WERI-Rb-1 (cell line): Measurements from ENCODE around the gene CNN1.
A peak's percentile ranks its signal among the peaks of the same experiment; 100 is the strongest.

Experiments
- DNase-seq: peaks from one replicate; pipeline ENCODE4 v3.0.0-alpha.2; 2020
- H3K27ac ChIP-seq: fragments of 250-450 bp; sonication (Bioruptor Pico); 2 replicates; pipeline ENCODE4 v1.5.1; 2020; ENCODE audit warnings: mild to moderate bottlenecking, moderate library complexity
- H3K27me3 ChIP-seq: fragments of 250-450 bp; sonication (Bioruptor Pico); 2 replicates; pipeline ENCODE4 v1.5.1; 2021; ENCODE audit warnings: mild to moderate bottlenecking, low read depth, moderate library complexity; ENCODE audit not compliant: insufficient read depth, severe bottlenecking
- H3K36me3 ChIP-seq: fragments of 250-450 bp; sonication (Bioruptor Pico); 2 replicates; pipeline ENCODE4 v1.5.1; 2020; ENCODE audit warnings: mild to moderate bottlenecking, moderate library complexity
- H3K4me3 ChIP-seq: 2 replicates; pipeline ENCODE4 v1.5.1; 2011; ENCODE audit warnings: low read depth, mild to moderate bottlenecking, control low read depth, low read length
- H3K9me3 ChIP-seq: fragments of 250-450 bp; sonication (Bioruptor Pico); 2 replicates; pipeline ENCODE4 v1.5.1; 2021; ENCODE audit warnings: mild to moderate bottlenecking, moderate library complexity; ENCODE audit not compliant: severe bottlenecking
- CTCF ChIP-seq: IDR thresholded peaks from 2 replicates; pipeline ENCODE4 v1.5.1; 2011; ENCODE audit warnings: low read depth, mild to moderate bottlenecking, control low read depth, inconsistent platforms, low read length

CNN1 gene

GRCh38 chr19:11549386-11549953 lies 10.8 kb downstream of the CNN1 start:
- no peak for DNase-seq
- Histone ChIP-seq H3K27me3 (no peaks in the 10 kb centered on the region), H3K27ac (no peak overlapping the region), H3K9me3 (no peaks in the 10 kb centered on the region), H3K4me3 (no peak overlapping the region), H3K36me3 (peaks cover 23% of the 10 kb centered on the region)
- no peak for TF ChIP-seq CTCF

DNA sequence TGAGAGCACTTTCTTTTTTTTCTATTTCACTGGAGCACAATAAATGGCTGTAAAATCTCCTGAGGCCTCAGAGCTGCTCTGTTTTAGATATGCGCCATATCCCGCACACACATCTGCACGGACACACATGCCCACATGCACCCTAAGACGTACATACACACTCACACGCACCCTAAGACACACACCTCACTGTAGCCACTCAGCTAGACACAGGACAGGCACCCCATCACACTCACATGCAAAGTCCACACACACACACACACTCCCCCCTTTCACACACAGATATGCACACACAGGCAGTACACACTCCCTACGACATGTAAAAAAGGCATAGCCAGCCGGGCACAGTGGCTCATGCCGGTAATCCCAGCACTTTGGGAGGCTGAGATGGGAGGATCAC lies 11.6 kb downstream of the CNN1 start:
- no peaks in the 10 kb centered on the region for H3K9me3 ChIP-seq
- TF ChIP-seq CTCF = no peak
- H3K27me3 ChIP-seq = no peaks in the 10 kb centered on the region
- H3K27ac ChIP-seq = no peak overlapping the region
- H3K36me3 ChIP-seq = peaks cover 26% of the 10 kb centered on the region
- DNase-seq = no peak
- H3K4me3 ChIP-seq = no peak overlapping the region

- H3K4me3 ChIP-seq = no peak overlapping the region
- DNase-seq = peak; percentile 38
- H3K27ac ChIP-seq = no peak overlapping the region
- H3K27me3 ChIP-seq = no peaks in the 10 kb centered on the region
- TF ChIP-seq CTCF = peak; percentile 84
- no peaks in the 10 kb centered on the region for H3K9me3 ChIP-seq
- peaks cover 36% of the 10 kb centered on the region for H3K36me3 ChIP-seq
These were observed 13.1 kb downstream of the CNN1 start for GRCh38 chr19:11551603-11552235.

DNA sequence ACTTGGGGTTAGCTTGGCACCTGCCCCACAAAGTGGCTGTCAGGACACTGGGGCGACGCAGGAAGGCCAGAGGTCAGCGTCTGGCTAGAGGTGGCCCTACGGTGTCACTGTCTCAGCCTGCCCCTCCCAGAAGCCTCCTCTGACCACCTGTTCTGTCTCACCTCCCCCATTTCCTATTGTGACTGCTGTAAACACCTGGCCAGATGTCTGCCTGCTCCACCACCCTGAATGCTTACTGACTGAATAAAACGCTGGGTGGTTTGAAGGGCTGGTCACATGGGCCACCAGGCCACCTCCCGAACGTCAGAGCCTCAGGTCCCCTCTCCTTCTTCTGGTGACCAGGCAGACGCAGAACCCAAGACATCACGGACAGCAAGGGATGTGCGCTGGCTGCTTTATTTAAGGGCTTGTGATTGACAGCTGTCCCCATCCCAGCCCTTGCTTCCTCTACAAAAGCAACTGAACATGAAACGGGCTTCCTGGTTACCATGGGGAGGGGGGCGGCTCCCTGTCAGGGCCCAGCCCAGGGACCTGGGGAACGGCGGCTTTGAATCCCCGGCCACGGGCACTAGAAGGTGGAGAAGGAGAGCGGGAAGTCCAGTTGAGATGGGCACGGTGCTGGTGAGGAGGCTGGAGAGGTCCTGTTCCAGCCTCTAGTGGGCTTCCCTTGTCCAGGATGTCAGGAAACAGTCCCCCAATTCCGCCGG lies 14.2 kb downstream of the CNN1 start:
- Histone ChIP-seq H3K27ac (no peak overlapping the region), H3K27me3 (no peaks in the 10 kb centered on the region), H3K9me3 (no peaks in the 10 kb centered on the region), H3K36me3 (peaks cover 39% of the 10 kb centered on the region), H3K4me3 (no peak overlapping the region)
- DNase-seq = no peak
- TF ChIP-seq CTCF = no peak

DNA sequence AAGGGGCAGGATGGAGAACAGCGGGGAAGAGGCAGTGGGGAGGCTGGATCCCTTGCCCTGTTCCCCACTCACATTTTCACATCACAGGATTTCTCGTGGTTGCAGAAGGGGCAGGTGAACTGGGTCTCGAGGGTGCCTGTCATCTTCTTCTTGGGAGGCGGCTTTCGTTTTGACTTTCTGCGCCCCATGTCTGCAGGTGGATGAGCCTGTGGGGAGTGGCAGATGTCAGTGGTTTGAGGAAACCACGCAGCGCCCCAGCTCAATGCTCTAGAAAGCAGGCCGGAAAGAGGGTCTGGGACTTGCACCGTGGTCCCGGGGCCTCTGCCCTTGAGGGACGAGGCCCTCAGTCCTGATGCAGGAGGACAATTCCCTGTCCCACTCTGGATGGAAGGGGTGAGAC lies 15.5 kb downstream of the CNN1 start:
- Histone ChIP-seq H3K27ac (no peak overlapping the region), H3K36me3 (peaks cover 39% of the 10 kb centered on the region), H3K27me3 (no peaks in the 10 kb centered on the region), H3K9me3 (no peaks in the 10 kb centered on the region), H3K4me3 (no peak overlapping the region)
- no peak for TF ChIP-seq CTCF
- no peak for DNase-seq
